Measurements from ENCODE around the gene EEFSEC.

The EEFSEC gene

GRCh38 chr3:128185630-128186447 is 32.6 kb downstream of the EEFSEC start:
- Histone ChIP-seq H3K4me3 (ENCODE audit: extremely low read depth, insufficient read depth, low read length, poor library complexity, severe bottlenecking) (no peak overlapping the region), H3K9me3 (ENCODE audit: control insufficient read depth, low read length) (peaks cover 2% of the 10 kb centered on the region), H3K36me3 (ENCODE audit: control insufficient read depth, insufficient read depth, low read length) (no peaks in the 10 kb centered on the region), H3K4me1 (ENCODE audit: control insufficient read depth, insufficient read depth, low read length, poor library complexity, severe bottlenecking) (no peaks in the 10 kb centered on the region), H3K27ac (ENCODE audit: low read depth, low read length, severe bottlenecking) (no peak overlapping the region)
- 100% methylated on average over 2 of the region's 3 CpGs for WGBS, 2 experiments (ENCODE audit: insufficient coverage in 2 of 2)

- H3K4me1 ChIP-seq (ENCODE audit: control insufficient read depth, insufficient read depth, low read length, poor library complexity, severe bottlenecking), result no peaks in the 10 kb centered on the region
- no peak overlapping the region for H3K4me3 ChIP-seq (ENCODE audit: extremely low read depth, insufficient read depth, low read length, poor library complexity, severe bottlenecking)
- H3K9me3 ChIP-seq (ENCODE audit: control insufficient read depth, low read length), result peaks cover 2% of the 10 kb centered on the region
- H3K36me3 ChIP-seq (ENCODE audit: control insufficient read depth, insufficient read depth, low read length), result no peaks in the 10 kb centered on the region
- no peak overlapping the region for H3K27ac ChIP-seq (ENCODE audit: low read depth, low read length, severe bottlenecking)
- 89 to 100% methylated on average over 1 of the region's 1 CpG for WGBS, 2 experiments (ENCODE audit: insufficient coverage in 2 of 2)
These were observed 34.2 kb downstream of the EEFSEC start for GRCh38 chr3:128187495-128187894.

- no peaks in the 10 kb centered on the region for H3K36me3 ChIP-seq (ENCODE audit: control insufficient read depth, insufficient read depth, low read length)
- no peak overlapping the region for H3K4me3 ChIP-seq (ENCODE audit: extremely low read depth, insufficient read depth, low read length, poor library complexity, severe bottlenecking)
- WGBS, 2 experiments (ENCODE audit: insufficient coverage in 2 of 2), result 88 to 95% methylated on average over 2 of the region's 4 CpGs
- peaks cover 2% of the 10 kb centered on the region for H3K9me3 ChIP-seq (ENCODE audit: control insufficient read depth, low read length)
- peaks cover 4% of the 10 kb centered on the region for H3K4me1 ChIP-seq (ENCODE audit: control insufficient read depth, insufficient read depth, low read length, poor library complexity, severe bottlenecking)
- no peak overlapping the region for H3K27ac ChIP-seq (ENCODE audit: low read depth, low read length, severe bottlenecking)
These were observed 35.0 kb downstream of the EEFSEC start for GRCh38 chr3:128188326-128188725.

- Histone ChIP-seq H3K27ac (ENCODE audit: low read depth, low read length, severe bottlenecking) (no peak overlapping the region), H3K36me3 (ENCODE audit: control insufficient read depth, insufficient read depth, low read length) (no peaks in the 10 kb centered on the region), H3K9me3 (ENCODE audit: control insufficient read depth, low read length) (peaks cover 2% of the 10 kb centered on the region), H3K4me3 (ENCODE audit: extremely low read depth, insufficient read depth, low read length, poor library complexity, severe bottlenecking) (no peak overlapping the region), H3K4me1 (ENCODE audit: control insufficient read depth, insufficient read depth, low read length, poor library complexity, severe bottlenecking) (peaks cover 10% of the 10 kb centered on the region)
- WGBS, 2 experiments (ENCODE audit: insufficient coverage in 2 of 2), result 90 to 100% methylated on average over 1 to 2 of the region's 4 CpGs
These were observed 35.7 kb downstream of the EEFSEC start for GRCh38 chr3:128188956-128189355.

GRCh38 chr3:128190501-128190900 is 37.2 kb downstream of the EEFSEC start:
- H3K4me1 ChIP-seq (ENCODE audit: control insufficient read depth, insufficient read depth, low read length, poor library complexity, severe bottlenecking), result peaks cover 22% of the 10 kb centered on the region
- no CpG with 5 or more reads among the region's 1 CpG for WGBS, 2 experiments (ENCODE audit: insufficient coverage in 2 of 2)
- peaks cover under 1% of the 10 kb centered on the region for H3K9me3 ChIP-seq (ENCODE audit: control insufficient read depth, low read length)
- H3K36me3 ChIP-seq (ENCODE audit: control insufficient read depth, insufficient read depth, low read length), result no peaks in the 10 kb centered on the region
- no peak overlapping the region for H3K4me3 ChIP-seq (ENCODE audit: extremely low read depth, insufficient read depth, low read length, poor library complexity, severe bottlenecking)
- H3K27ac ChIP-seq (ENCODE audit: low read depth, low read length, severe bottlenecking), result no peak overlapping the region

- Histone ChIP-seq H3K4me1 (ENCODE audit: control insufficient read depth, insufficient read depth, low read length, poor library complexity, severe bottlenecking) (peaks cover 31% of the 10 kb centered on the region), H3K4me3 (ENCODE audit: extremely low read depth, insufficient read depth, low read length, poor library complexity, severe bottlenecking) (no peak overlapping the region), H3K27ac (ENCODE audit: low read depth, low read length, severe bottlenecking) (no peak overlapping the region), H3K36me3 (ENCODE audit: control insufficient read depth, insufficient read depth, low read length) (no peaks in the 10 kb centered on the region), H3K9me3 (ENCODE audit: control insufficient read depth, low read length) (no peaks in the 10 kb centered on the region)
- WGBS, 2 experiments (ENCODE audit: insufficient coverage in 2 of 2), result 85 to 91% methylated on average over 7 of the region's 7 CpGs
These were observed 38.9 kb downstream of the EEFSEC start for GRCh38 chr3:128192131-128192530.

GRCh38 chr3:128193168-128193567 is 39.9 kb downstream of the EEFSEC start:
- peaks cover 34% of the 10 kb centered on the region for H3K4me1 ChIP-seq (ENCODE audit: control insufficient read depth, insufficient read depth, low read length, poor library complexity, severe bottlenecking)
- no peaks in the 10 kb centered on the region for H3K9me3 ChIP-seq (ENCODE audit: control insufficient read depth, low read length)
- no peak overlapping the region for H3K4me3 ChIP-seq (ENCODE audit: extremely low read depth, insufficient read depth, low read length, poor library complexity, severe bottlenecking)
- 100% methylated on average over 1 of the region's 2 CpGs; no CpG with 5 or more reads in 1 of the 2 experiments for WGBS, 2 experiments (ENCODE audit: insufficient coverage in 2 of 2)
- no peaks in the 10 kb centered on the region for H3K36me3 ChIP-seq (ENCODE audit: control insufficient read depth, insufficient read depth, low read length)
- H3K27ac ChIP-seq (ENCODE audit: low read depth, low read length, severe bottlenecking), result no peak overlapping the region

GRCh38 chr3:128194843-128195242 is 41.6 kb downstream of the EEFSEC start:
- Histone ChIP-seq H3K36me3 (ENCODE audit: control insufficient read depth, insufficient read depth, low read length) (no peaks in the 10 kb centered on the region), H3K4me3 (ENCODE audit: extremely low read depth, insufficient read depth, low read length, poor library complexity, severe bottlenecking) (no peak overlapping the region), H3K9me3 (ENCODE audit: control insufficient read depth, low read length) (no peaks in the 10 kb centered on the region), H3K27ac (ENCODE audit: low read depth, low read length, severe bottlenecking) (peak overlapping the region; percentile 73), H3K4me1 (ENCODE audit: control insufficient read depth, insufficient read depth, low read length, poor library complexity, severe bottlenecking) (peaks cover 37% of the 10 kb centered on the region)
- no CpG with 5 or more reads among the region's 4 CpGs for WGBS, 2 experiments (ENCODE audit: insufficient coverage in 2 of 2)

GRCh38 chr3:128195369-128195768 is 42.1 kb downstream of the EEFSEC start:
- 60 to 64% methylated on average over 2 to 5 of the region's 5 CpGs for WGBS, 2 experiments (ENCODE audit: insufficient coverage in 2 of 2)
- Histone ChIP-seq H3K4me1 (ENCODE audit: control insufficient read depth, insufficient read depth, low read length, poor library complexity, severe bottlenecking) (peaks cover 37% of the 10 kb centered on the region), H3K36me3 (ENCODE audit: control insufficient read depth, insufficient read depth, low read length) (no peaks in the 10 kb centered on the region), H3K27ac (ENCODE audit: low read depth, low read length, severe bottlenecking) (peak overlapping the region; percentile 73), H3K4me3 (ENCODE audit: extremely low read depth, insufficient read depth, low read length, poor library complexity, severe bottlenecking) (no peak overlapping the region), H3K9me3 (ENCODE audit: control insufficient read depth, low read length) (no peaks in the 10 kb centered on the region)

- H3K4me1 ChIP-seq (ENCODE audit: control insufficient read depth, insufficient read depth, low read length, poor library complexity, severe bottlenecking), result peaks cover 37% of the 10 kb centered on the region
- H3K9me3 ChIP-seq (ENCODE audit: control insufficient read depth, low read length), result no peaks in the 10 kb centered on the region
- WGBS, 2 experiments (ENCODE audit: insufficient coverage in 2 of 2), result 79 to 90% methylated on average over 6 of the region's 6 CpGs
- no peak overlapping the region for H3K4me3 ChIP-seq (ENCODE audit: extremely low read depth, insufficient read depth, low read length, poor library complexity, severe bottlenecking)
- peak overlapping the region; percentile 73 for H3K27ac ChIP-seq (ENCODE audit: low read depth, low read length, severe bottlenecking)
- no peaks in the 10 kb centered on the region for H3K36me3 ChIP-seq (ENCODE audit: control insufficient read depth, insufficient read depth, low read length)
These were observed 42.5 kb downstream of the EEFSEC start for GRCh38 chr3:128195802-128196201.

GRCh38 chr3:128196647-128197046 is 43.4 kb downstream of the EEFSEC start:
- H3K27ac ChIP-seq (ENCODE audit: low read depth, low read length, severe bottlenecking), result no peak overlapping the region
- WGBS, 2 experiments (ENCODE audit: insufficient coverage in 2 of 2), result 21 to 45% methylated on average over 1 to 2 of the region's 4 CpGs
- H3K4me3 ChIP-seq (ENCODE audit: extremely low read depth, insufficient read depth, low read length, poor library complexity, severe bottlenecking), result no peak overlapping the region
- H3K9me3 ChIP-seq (ENCODE audit: control insufficient read depth, low read length), result no peaks in the 10 kb centered on the region
- peaks cover 37% of the 10 kb centered on the region for H3K4me1 ChIP-seq (ENCODE audit: control insufficient read depth, insufficient read depth, low read length, poor library complexity, severe bottlenecking)
- no peaks in the 10 kb centered on the region for H3K36me3 ChIP-seq (ENCODE audit: control insufficient read depth, insufficient read depth, low read length)
